ENCODE measurements around the gene FGF5.
"Not testable (repeated sequence)": the region's sequence is repeated elsewhere in the genome, so short reads cannot be mapped to it uniquely, and the experiment has no call there.

The FGF5 gene

GRCh38 chr4:80286451-80286850 is 20.0 kb downstream of the FGF5 start:
- TF ChIP-seq HDGF (IDR thresholded peaks at IDR 0.05; ENCODE audit: borderline replicate concordance) = no peak
- TF ChIP-seq ELF4 (IDR thresholded peaks at IDR 0.05) = no peak
- CTCF ChIA-PET = no interaction called here
- POLR2A ChIA-PET = no interaction called here
- no peak for DNase-seq (ENCODE audit: extremely low spot score)

- POLR2A ChIA-PET, CTCF ChIA-PET: not testable (repeated sequence)
Measured at GRCh38 chr4:80290665-80291064, 24.2 kb downstream of the FGF5 start.

DNA sequence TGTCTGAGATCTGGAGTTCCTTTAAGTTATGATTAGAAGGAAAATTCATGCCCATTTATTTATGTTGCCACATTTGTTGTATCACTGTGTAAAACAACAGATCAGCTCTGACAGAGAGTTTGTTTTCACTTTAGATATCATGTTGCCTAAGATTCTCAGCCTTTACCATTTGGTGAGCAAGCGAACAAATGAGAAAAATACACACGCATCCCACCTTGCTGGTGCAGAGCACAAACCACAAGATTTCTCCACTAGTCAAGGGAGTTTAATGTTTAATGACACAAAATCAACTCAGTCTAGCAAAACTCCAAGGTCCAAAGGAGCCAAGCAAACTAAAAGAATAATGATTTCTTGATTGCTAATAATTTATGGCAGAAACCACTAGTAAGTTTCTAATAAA is 27.7 kb downstream of the FGF5 start:
- ChIA-PET CTCF (no interaction called here), POLR2A (no interaction called here)
- TF ChIP-seq BHLHE40 (IDR thresholded peaks at IDR 0.05; ENCODE audit: borderline replicate concordance) (no peak), FOXM1 (IDR thresholded peaks at IDR 0.05; ENCODE audit: borderline replicate concordance) (no peak), ARNT (IDR thresholded peaks at IDR 0.05) (no peak), HDGF (IDR thresholded peaks at IDR 0.05; ENCODE audit: borderline replicate concordance) (no peak), TARDBP (IDR thresholded peaks at IDR 0.05) (no peak), ZNF384 (IDR thresholded peaks at IDR 0.05) (no peak), SP1 (IDR thresholded peaks at IDR 0.05) (no peak), NFRKB (IDR thresholded peaks at IDR 0.05) (no peak), LEF1 (IDR thresholded peaks at IDR 0.05; ENCODE audit: borderline replicate concordance) (no peak), CTBP1 (IDR thresholded peaks at IDR 0.05; ENCODE audit: borderline replicate concordance) (no peak), FOXA1 (IDR thresholded peaks at IDR 0.05) (no peak), SUZ12 (IDR thresholded peaks at IDR 0.05) (no peak), L3MBTL2 (conservative IDR thresholded peaks at IDR 0.05) (no peak), FOXK2 (IDR thresholded peaks at IDR 0.05) (no peak), PKNOX1 (IDR thresholded peaks at IDR 0.05) (no peak), ELF4 (IDR thresholded peaks at IDR 0.05) (no peak)
- no peak for DNase-seq (ENCODE audit: extremely low spot score)

More at GRCh38 chr4:80290665-80291064, 24.2 kb downstream of the FGF5 start:
- not testable (repeated sequence) for DNase-seq (ENCODE audit: extremely low spot score)

- CTCF ChIA-PET = no interaction called here
Measured at GRCh38 chr4:80295336-80295735, 28.9 kb downstream of the FGF5 start.

DNA sequence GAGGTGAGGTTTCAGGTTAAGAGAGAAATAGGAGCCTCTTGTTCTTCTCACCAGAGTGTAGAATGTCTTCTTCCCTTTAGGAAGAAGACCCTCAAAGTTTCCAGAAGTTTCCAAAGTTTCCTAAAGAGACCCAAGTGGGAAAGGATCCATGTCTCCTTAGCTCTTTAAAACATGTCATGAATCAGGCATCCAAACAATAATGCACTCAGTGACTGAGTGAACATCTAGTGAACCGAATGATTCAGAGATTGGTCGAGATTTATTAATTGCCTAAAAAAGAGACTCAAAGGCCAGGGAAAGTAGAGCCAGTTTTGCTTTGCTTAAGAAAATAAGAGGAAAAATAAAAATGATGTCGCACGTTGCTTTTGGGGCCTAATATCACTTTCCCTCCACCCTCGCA is 29.4 kb downstream of the FGF5 start:
- DNase-seq (ENCODE audit: extremely low spot score) = no peak
- POLR2A ChIA-PET = no interaction called here
- CTCF ChIA-PET = no interaction called here
- TF ChIP-seq L3MBTL2 (conservative IDR thresholded peaks at IDR 0.05) (no peak), NFRKB (IDR thresholded peaks at IDR 0.05) (no peak), SUZ12 (IDR thresholded peaks at IDR 0.05) (no peak), ARNT (IDR thresholded peaks at IDR 0.05) (no peak), HDGF (IDR thresholded peaks at IDR 0.05; ENCODE audit: borderline replicate concordance) (no peak), LEF1 (IDR thresholded peaks at IDR 0.05; ENCODE audit: borderline replicate concordance) (no peak), BHLHE40 (IDR thresholded peaks at IDR 0.05; ENCODE audit: borderline replicate concordance) (no peak), TARDBP (IDR thresholded peaks at IDR 0.05) (no peak), ELF4 (IDR thresholded peaks at IDR 0.05) (no peak), FOXK2 (IDR thresholded peaks at IDR 0.05) (no peak), CTBP1 (IDR thresholded peaks at IDR 0.05; ENCODE audit: borderline replicate concordance) (no peak), ZNF384 (IDR thresholded peaks at IDR 0.05) (no peak), FOXM1 (IDR thresholded peaks at IDR 0.05; ENCODE audit: borderline replicate concordance) (no peak)

More at GRCh38 chr4:80295336-80295735, 28.9 kb downstream of the FGF5 start:
- POLR2A ChIA-PET = no interaction called here
- TF ChIP-seq ARNT (IDR thresholded peaks at IDR 0.05) (no peak), LEF1 (IDR thresholded peaks at IDR 0.05; ENCODE audit: borderline replicate concordance) (no peak), FOXM1 (IDR thresholded peaks at IDR 0.05; ENCODE audit: borderline replicate concordance) (no peak), FOXK2 (IDR thresholded peaks at IDR 0.05) (no peak), HDGF (IDR thresholded peaks at IDR 0.05; ENCODE audit: borderline replicate concordance) (no peak), PKNOX1 (IDR thresholded peaks at IDR 0.05) (no peak), ELF4 (IDR thresholded peaks at IDR 0.05) (no peak), FOXA1 (IDR thresholded peaks at IDR 0.05) (no peak), L3MBTL2 (conservative IDR thresholded peaks at IDR 0.05) (no peak), NFRKB (IDR thresholded peaks at IDR 0.05) (no peak), BHLHE40 (IDR thresholded peaks at IDR 0.05; ENCODE audit: borderline replicate concordance) (no peak), ZNF384 (IDR thresholded peaks at IDR 0.05) (no peak)
- no peak for DNase-seq (ENCODE audit: extremely low spot score)

DNA sequence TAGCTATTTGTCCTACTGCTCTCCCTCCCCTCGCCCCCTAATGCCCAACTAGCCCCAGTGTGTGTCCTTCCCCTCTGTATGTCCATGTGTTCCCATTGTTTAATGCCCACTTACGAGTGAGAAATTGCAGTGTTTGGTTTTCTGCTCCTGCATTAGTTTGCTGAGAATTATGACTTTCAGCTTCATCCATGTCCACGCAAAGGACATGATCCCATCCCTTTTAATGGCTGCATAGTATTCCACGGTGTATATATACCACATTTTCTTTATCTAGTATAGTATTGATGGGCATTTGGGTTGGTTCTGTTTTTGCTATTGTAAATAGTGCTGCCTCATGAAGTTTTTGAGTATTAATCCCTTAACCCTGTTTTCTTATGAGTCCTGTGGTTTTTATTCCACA is 35.4 kb downstream of the FGF5 start:
- DNase-seq (ENCODE audit: extremely low spot score) = no peak
- TF ChIP-seq ELF4 (IDR thresholded peaks at IDR 0.05) (no peak), LEF1 (IDR thresholded peaks at IDR 0.05; ENCODE audit: borderline replicate concordance) (no peak)
- POLR2A ChIA-PET = no interaction called here
- CTCF ChIA-PET = no interaction called here

- CTCF ChIA-PET = interaction anchor here (1.6 kb wide), 1 partner anchor 33 kb away, joined by 3 read pairs; the partner anchor contains the start of gene CFAP299
- DNase-seq (ENCODE audit: extremely low spot score) = no peak
- no peak for TF ChIP-seq SUZ12 (IDR thresholded peaks at IDR 0.05)
- no peak for TF ChIP-seq SP1 (IDR thresholded peaks at IDR 0.05)
- POLR2A ChIA-PET = no interaction called here
Measured at GRCh38 chr4:80302616-80303223, 36.3 kb downstream of the FGF5 start.

DNA sequence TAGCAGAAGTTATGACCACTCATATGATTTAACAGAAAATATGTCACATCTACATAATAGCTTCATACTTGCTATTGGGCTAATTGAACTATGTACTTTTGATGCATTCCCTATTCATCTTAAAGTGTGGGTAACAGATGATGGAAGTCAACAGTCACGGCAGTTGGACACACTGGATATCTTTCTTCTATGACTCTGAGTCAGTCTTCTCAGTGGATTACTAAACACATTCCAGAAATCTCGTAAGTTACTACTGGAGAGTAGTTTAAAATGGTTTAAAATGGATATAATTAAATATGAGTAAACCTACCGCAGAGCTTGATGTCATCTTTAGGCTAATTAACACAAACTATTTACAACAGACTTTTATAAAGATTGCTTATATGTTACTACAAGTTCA is 39.0 kb downstream of the FGF5 start:
- DNase-seq (ENCODE audit: extremely low spot score) = no peak
- ChIA-PET POLR2A (interaction anchor here (1.5 to 2.3 kb wide), 2 partner anchors 21 to 39 kb away, joined by 3 to 6 read pairs; partner anchors contain the start of gene FGF5), CTCF (no interaction called here)
- TF ChIP-seq HDGF (IDR thresholded peaks at IDR 0.05; ENCODE audit: borderline replicate concordance) (no peak), PKNOX1 (IDR thresholded peaks at IDR 0.05) (no peak), ZNF384 (IDR thresholded peaks at IDR 0.05) (no peak), FOXM1 (IDR thresholded peaks at IDR 0.05; ENCODE audit: borderline replicate concordance) (no peak)
